ENCODE measurements around the gene KRT3. TPM values are rescaled to one million over a fixed set of nuclear protein-coding genes. Genes with fewer than 3 reads are reported as not detected.

The KRT3 gene
- total and polyA plus RNA-seq, 2 donors from 2014 or later, result not detected

DNA sequence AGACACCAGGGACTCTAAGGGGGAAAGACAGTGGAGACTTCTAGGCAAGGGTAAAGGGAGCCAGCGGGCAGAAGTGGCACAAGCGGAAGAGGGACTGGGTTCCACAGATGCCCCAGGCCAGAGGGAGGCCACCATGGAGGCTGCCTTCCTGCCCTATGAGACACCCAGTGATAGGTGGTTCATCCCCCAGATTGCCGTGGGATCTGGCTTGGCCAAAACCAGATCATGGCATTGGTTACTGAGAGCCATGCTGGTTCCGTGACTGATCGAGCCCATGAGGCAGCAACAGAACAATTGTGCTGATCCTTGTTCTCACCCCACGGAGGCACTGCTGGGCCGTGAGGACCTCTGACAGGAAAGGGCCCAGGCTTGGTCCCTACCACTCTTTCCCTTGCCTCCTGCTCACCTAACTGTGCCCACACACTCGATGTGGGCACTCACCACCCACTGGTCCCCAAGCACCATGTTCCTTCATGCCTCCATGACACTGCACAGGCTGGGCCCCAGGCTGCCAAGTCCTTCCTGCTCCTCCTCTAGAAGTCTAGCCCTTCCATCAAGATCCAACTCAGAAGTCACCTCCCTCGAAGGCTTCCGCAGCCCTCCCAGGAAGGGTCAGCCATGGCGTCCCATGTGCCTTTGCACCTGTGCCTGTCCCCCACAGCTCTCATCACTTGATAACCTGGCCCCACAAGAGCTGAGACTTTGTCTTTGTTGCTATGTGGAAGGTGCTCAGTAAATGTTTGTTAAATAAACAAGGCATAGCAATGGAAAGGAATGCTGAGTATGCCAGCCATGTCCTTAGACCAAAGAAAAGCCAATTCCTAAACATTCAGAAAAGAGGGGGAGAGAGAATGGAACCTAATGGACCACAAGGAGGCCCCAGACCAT is 30.9 kb upstream of the KRT3 start:
- FAIRE-seq, result no peak
- intact Hi-C loops (cut with DNase I), result no loop called here

DNA sequence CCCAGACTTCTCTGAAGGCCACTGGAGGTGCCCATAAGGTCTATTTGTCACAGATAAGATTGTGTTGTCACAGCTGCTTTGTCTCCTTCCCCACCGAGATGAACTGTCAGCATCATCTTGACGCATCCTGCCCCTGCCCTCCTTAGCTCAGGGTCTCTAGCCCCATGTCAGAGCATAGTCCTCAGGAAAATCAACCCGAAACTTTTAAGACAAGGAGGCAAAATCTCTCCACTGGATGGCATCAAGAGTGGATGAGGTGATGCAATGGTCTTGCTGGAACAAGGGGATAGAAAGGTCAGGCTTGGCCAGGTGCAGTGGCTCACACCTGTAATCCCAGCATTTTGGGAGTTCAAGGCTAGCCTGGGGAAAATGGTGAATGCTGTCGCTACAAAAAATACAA is 30.0 kb upstream of the KRT3 start:
- FAIRE-seq, result no peak
- intact Hi-C loops (cut with DNase I), result no loop called here
- no peak for DNase-seq
- no peaks in the 10 kb centered on the region for H3K27me3 ChIP-seq (ENCODE audit: control insufficient read depth, insufficient read depth, low read length)
- H3K4me1 ChIP-seq (ENCODE audit: control insufficient read depth in 2 of 3, insufficient read depth in 2 of 3, low read depth in 1 of 3, low read length in 3 of 3), result no peaks in the 10 kb centered on the region
- TF ChIP-seq, protein P1, sequence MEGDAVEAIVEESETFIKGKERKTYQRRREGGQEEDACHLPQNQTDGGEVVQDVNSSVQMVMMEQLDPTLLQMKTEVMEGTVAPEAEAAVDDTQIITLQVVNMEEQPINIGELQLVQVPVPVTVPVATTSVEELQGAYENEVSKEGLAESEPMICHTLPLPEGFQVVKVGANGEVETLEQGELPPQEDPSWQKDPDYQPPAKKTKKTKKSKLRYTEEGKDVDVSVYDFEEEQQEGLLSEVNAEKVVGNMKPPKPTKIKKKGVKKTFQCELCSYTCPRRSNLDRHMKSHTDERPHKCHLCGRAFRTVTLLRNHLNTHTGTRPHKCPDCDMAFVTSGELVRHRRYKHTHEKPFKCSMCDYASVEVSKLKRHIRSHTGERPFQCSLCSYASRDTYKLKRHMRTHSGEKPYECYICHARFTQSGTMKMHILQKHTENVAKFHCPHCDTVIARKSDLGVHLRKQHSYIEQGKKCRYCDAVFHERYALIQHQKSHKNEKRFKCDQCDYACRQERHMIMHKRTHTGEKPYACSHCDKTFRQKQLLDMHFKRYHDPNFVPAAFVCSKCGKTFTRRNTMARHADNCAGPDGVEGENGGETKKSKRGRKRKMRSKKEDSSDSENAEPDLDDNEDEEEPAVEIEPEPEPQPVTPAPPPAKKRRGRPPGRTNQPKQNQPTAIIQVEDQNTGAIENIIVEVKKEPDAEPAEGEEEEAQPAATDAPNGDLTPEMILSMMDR (IDR thresholded peaks at IDR 0.05; ENCODE audit: borderline replicate concordance, extremely low read depth, insufficient read depth), result no peak
- H3K27ac ChIP-seq (ENCODE audit: low read depth in 2 of 2, low read length in 2 of 2), result no peak overlapping the region
- H3K9ac ChIP-seq (ENCODE audit: low read length in 3 of 3), result no peak overlapping the region
- no peak overlapping the region for H3K4me3 ChIP-seq (ENCODE audit: low read length in 3 of 3)
- H3K9me3 ChIP-seq (ENCODE audit: control insufficient read depth in 2 of 3, insufficient read depth in 1 of 3, low read length in 3 of 3), result no peaks in the 10 kb centered on the region
- no peaks in the 10 kb centered on the region for H3K36me3 ChIP-seq (ENCODE audit: control insufficient read depth in 2 of 3, insufficient read depth in 3 of 3, low read length in 3 of 3)

More for the DNA sequence above, 30.9 kb upstream of the KRT3 start:
- Histone ChIP-seq H3K9ac (ENCODE audit: low read length in 3 of 3) (no peak overlapping the region), H3K36me3 (ENCODE audit: control insufficient read depth in 2 of 3, insufficient read depth in 3 of 3, low read length in 3 of 3) (no peaks in the 10 kb centered on the region), H3K27ac (ENCODE audit: low read depth in 2 of 2, low read length in 2 of 2) (no peak overlapping the region), H3K4me1 (ENCODE audit: control insufficient read depth in 2 of 3, insufficient read depth in 2 of 3, low read depth in 1 of 3, low read length in 3 of 3) (no peaks in the 10 kb centered on the region), H3K9me3 (ENCODE audit: control insufficient read depth in 2 of 3, insufficient read depth in 1 of 3, low read length in 3 of 3) (no peaks in the 10 kb centered on the region), H3K27me3 (ENCODE audit: control insufficient read depth, insufficient read depth, low read length) (no peaks in the 10 kb centered on the region), H3K4me3 (ENCODE audit: low read length in 3 of 3) (no peak overlapping the region)
- DNase-seq, result no peak
- TF ChIP-seq, protein P1 (IDR thresholded peaks at IDR 0.05; ENCODE audit: borderline replicate concordance, extremely low read depth, insufficient read depth), result no peak

DNA sequence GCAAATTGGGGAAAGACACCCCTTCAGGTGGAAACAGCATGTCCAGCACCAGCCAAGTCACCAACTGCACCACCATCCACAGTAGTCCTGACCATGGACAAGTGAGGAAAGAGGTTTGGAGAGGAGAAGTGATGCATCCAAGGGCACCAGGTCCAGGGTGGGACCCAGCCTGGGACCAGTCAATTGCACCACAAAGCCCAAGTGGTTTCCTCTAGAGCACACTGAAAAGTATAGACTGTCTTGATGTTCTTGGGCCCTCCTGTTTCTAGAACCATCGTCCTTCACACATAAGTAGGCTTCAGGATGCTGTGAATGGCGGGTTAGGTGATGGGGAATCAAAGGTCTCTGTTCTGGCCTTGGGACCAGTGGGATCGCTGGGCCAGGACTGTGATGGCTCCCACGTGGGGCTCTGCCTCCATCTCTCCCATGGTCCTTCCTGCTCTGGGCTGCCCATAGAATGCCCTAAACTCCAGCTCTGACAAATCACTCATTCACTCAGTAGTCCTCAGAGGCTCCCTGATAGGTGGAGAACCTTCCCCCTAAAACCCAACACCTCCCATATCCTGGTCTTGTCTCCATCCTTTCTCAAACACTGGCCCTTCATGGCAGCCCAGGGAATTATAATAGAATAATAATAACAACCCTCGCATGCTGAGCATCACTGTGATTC is 29.0 kb upstream of the KRT3 start:
- H3K27ac ChIP-seq (ENCODE audit: low read depth in 2 of 2, low read length in 2 of 2), result no peak overlapping the region
- TF ChIP-seq, protein P1 (IDR thresholded peaks at IDR 0.05; ENCODE audit: borderline replicate concordance, extremely low read depth, insufficient read depth), result no peak
- no peaks in the 10 kb centered on the region for H3K9me3 ChIP-seq (ENCODE audit: control insufficient read depth in 2 of 3, insufficient read depth in 1 of 3, low read length in 3 of 3)
- FAIRE-seq, result no peak
- intact Hi-C loops (cut with DNase I), result no loop called here
- no peak overlapping the region for H3K4me3 ChIP-seq (ENCODE audit: low read length in 3 of 3)
- no peak for DNase-seq
- H3K27me3 ChIP-seq (ENCODE audit: control insufficient read depth, insufficient read depth, low read length), result no peaks in the 10 kb centered on the region
- H3K36me3 ChIP-seq (ENCODE audit: control insufficient read depth in 2 of 3, insufficient read depth in 3 of 3, low read length in 3 of 3), result no peaks in the 10 kb centered on the region
- H3K4me1 ChIP-seq (ENCODE audit: control insufficient read depth in 2 of 3, insufficient read depth in 2 of 3, low read depth in 1 of 3, low read length in 3 of 3), result no peaks in the 10 kb centered on the region
- no peak overlapping the region for H3K9ac ChIP-seq (ENCODE audit: low read length in 3 of 3)
